ENCODE data around the gene ARHGEF17. TPM values are rescaled to one million over a fixed set of nuclear protein-coding genes. Genes with fewer than 3 reads are reported as not detected.
A peak's percentile ranks its signal among the peaks of the same experiment; 100 is the strongest.

Gene ARHGEF17
- total and polyA plus RNA-seq, 2 of the 13 experiments (the other 11 are each of a cell fraction or from before 2014, with no cell fraction given) = 10.7 to 28.8 TPM

GRCh38 chr11:73347067-73347466, 39.0 kb downstream of the ARHGEF17 start (continued):
- TF ChIP-seq GPBP1L1 (CRISPR knock-in tag; IDR thresholded peaks at IDR 0.05) (no peak), ZNF549 (CRISPR knock-in tag; IDR thresholded peaks at IDR 0.05) (no peak), TRIM22 (IDR thresholded peaks at IDR 0.05) (no peak), SOX5 (CRISPR knock-in tag; IDR thresholded peaks at IDR 0.05; ENCODE audit: borderline replicate concordance) (peak; percentile 70), CCAR2 (optimal IDR thresholded peaks at IDR 0.05; ENCODE audit: low read depth, low read length) (no peak), CREB3 (CRISPR knock-in tag; IDR thresholded peaks at IDR 0.05) (no peak), KDM3A (CRISPR knock-in tag; IDR thresholded peaks at IDR 0.05; ENCODE audit: low read depth) (no peak), MAF1 (CRISPR knock-in tag; IDR thresholded peaks at IDR 0.05; ENCODE audit: borderline replicate concordance) (no peak), ZNF777 (CRISPR knock-in tag; IDR thresholded peaks at IDR 0.05) (no peak)

- in situ Hi-C loops (cut with HindIII; ENCODE audit: extremely low pct_ligation_motif_present, low pct_unique_long_range_greater_than_20kb) = no loop called here
- no peak overlapping the region for H3K4me3 ChIP-seq (replicated peaks in 1 of 3; ENCODE audit: insufficient read depth in 1 of 3, low read depth in 2 of 3, low read length in 3 of 3)
- ATAC-seq = no peak
- peaks cover 3% of the 10 kb centered on the region for H3K79me2 ChIP-seq (ENCODE audit: insufficient read depth, low read length)
- H3K4me1 ChIP-seq (ENCODE audit: insufficient read depth, low read length) = peaks cover 33% of the 10 kb centered on the region
- no peak overlapping the region for H3K4me2 ChIP-seq (ENCODE audit: low read depth, low read length)
- no peaks in the 10 kb centered on the region for H3K9me3 ChIP-seq (ENCODE audit: low read length)
- no peak overlapping the region for H3K9ac ChIP-seq (ENCODE audit: insufficient read depth, low read depth, low read length)
- no peak for DNase-seq (ENCODE audit: low spot score)
- H4K20me1 ChIP-seq (ENCODE audit: insufficient read depth, low read length) = peaks cover 22% of the 10 kb centered on the region; the same call in 1 of the 2 replicates
- BruUV-seq (replicated peaks) = no TSS peak
- H3K27ac ChIP-seq (ENCODE audit: extremely low read length, insufficient read depth, low read length) = no peak overlapping the region
- H3K27me3 ChIP-seq (ENCODE audit: control insufficient read depth in 1 of 2, insufficient read depth in 2 of 2, low read length in 2 of 2) = no peaks in the 10 kb centered on the region
- ChIA-PET POLR2A (no interaction called here), CTCF (ENCODE audit: low intra/inter-chr PET ratio, low total read pairs) (no interaction called here)
- H2AFZ ChIP-seq (ENCODE audit: low read length) = no peak overlapping the region
- peaks cover 12 to 29% of the 10 kb centered on the region in 2 experiments; a peak in 4 of 5 replicates for H3K36me3 ChIP-seq (replicated peaks in 1 of 2; ENCODE audit: control insufficient read depth in 1 of 2, insufficient read depth in 2 of 2, low read length in 2 of 2)
- FAIRE-seq = no peak
- 98% methylated on average over 3 of the region's 5 CpGs for WGBS (ENCODE audit: low lambda C conversion rate)
- intact Hi-C loops (cut with micrococcal nuclease; ENCODE audit: unreplicated experiment) = no loop called here
- no peak for TF ChIP-seq ZNF704 (CRISPR knock-in tag; IDR thresholded peaks at IDR 0.05; ENCODE audit: borderline replicate concordance)
- no peak for TF ChIP-seq ZNF546 (CRISPR knock-in tag; conservative IDR thresholded peaks at IDR 0.05)
- TF ChIP-seq RBM22 (optimal IDR thresholded peaks at IDR 0.05; ENCODE audit: low read length) = no peak
- TF ChIP-seq ZNF468 (CRISPR knock-in tag; IDR thresholded peaks at IDR 0.05) = no peak
- TF ChIP-seq AFF4 (CRISPR knock-in tag; IDR thresholded peaks at IDR 0.05) = no peak
Measured at GRCh38 chr11:73348838-73349237, 40.8 kb downstream of the ARHGEF17 start.

All from HepG2 (cell line).